Suprapubic skin (tissue), 4 donors: Measurements from ENCODE around the gene DOC2B. TPM values are rescaled to one million over a fixed set of nuclear protein-coding genes. Genes with fewer than 3 reads are reported as not detected.
"Not testable (repeated sequence)": the region's sequence is repeated elsewhere in the genome, so short reads cannot be mapped to it uniquely, and the experiment has no call there.

Experiments
- DNase-seq, 2 donors: peaks; one replicate each; pipeline ENCODE4 v3.0.0-alpha.2; 2019; ENCODE audit warnings: low spot score in 2 of 2
- H3K27ac ChIP-seq: fragments of 200-600 bp; sonication (generic); one replicate; pipeline ENCODE4 v1.5.1; 2019
- H3K27me3 ChIP-seq: fragments of 200-600 bp; sonication (generic); one replicate; pipeline ENCODE4 v1.5.1; 2019
- H3K36me3 ChIP-seq: fragments of 200-600 bp; sonication (generic); one replicate; pipeline ENCODE4 v1.5.1; 2019
- H3K4me1 ChIP-seq: fragments of 200-600 bp; sonication (generic); one replicate; pipeline ENCODE4 v1.5.1; 2019
- H3K4me3 ChIP-seq: fragments of 200-600 bp; sonication (generic); one replicate; pipeline ENCODE4 v1.5.1; 2019; ENCODE audit warnings: mild to moderate bottlenecking
- H3K9me3 ChIP-seq: fragments of 200-600 bp; sonication (generic); one replicate; pipeline ENCODE4 v1.5.1; 2019
- CTCF ChIP-seq, 2 donors: fragments of 200-600 bp in 1 of 2; fragments of 450-650 bp in 1 of 2; sonication (generic) in 1 of 2; IDR thresholded peaks; one replicate each; pipeline ENCODE4 v1.5.1; 2016 to 2019; ENCODE audit warnings: antibody characterized with exemption in 2 of 2, mild to moderate bottlenecking in 1 of 2, moderate library complexity in 1 of 2
- WGBS: methylation state at CpG from one replicate; pipeline ENCODE4 v1.1.5; 2018; 5-methylcytosine and 5-hydroxymethylcytosine counted together
- total RNA-seq, 4 donors: library from RNA; depleted of rRNA; stranded (reverse); fragments of >200 nt; gene quantifications; one replicate each; pipeline ENCODE4 v1.1.0, GENCODE V29; 2016

Gene DOC2B
- total RNA-seq, 4 donors from 2014 or later = 1.8 to 19.4 (median 6.1) TPM

GRCh38 chr17:118339-118917 is 63.0 kb downstream of the DOC2B start:
- not testable (repeated sequence) for DNase-seq, H3K4me3 ChIP-seq, H3K4me1 ChIP-seq, H3K36me3 ChIP-seq, H3K27ac ChIP-seq, H3K9me3 ChIP-seq, H3K27me3 ChIP-seq
- 10% methylated on average over 3 of the region's 20 CpGs for WGBS
- peak in 1 of 2 donors; percentile 30 for TF ChIP-seq CTCF (IDR thresholded peaks at IDR 0.05)

- H3K4me3 ChIP-seq, H3K27me3 ChIP-seq, H3K36me3 ChIP-seq, H3K27ac ChIP-seq, H3K9me3 ChIP-seq, DNase-seq, H3K4me1 ChIP-seq: not testable (repeated sequence)
- no CpG with 5 or more reads among the region's 5 CpGs for WGBS
These were observed 68.3 kb downstream of the DOC2B start for GRCh38 chr17:113111-113510.

Other genes with a start within 250 kb of the DOC2B start
- gene SCGB1C2, start 44.1 kb downstream of the DOC2B start, total RNA-seq = not detected
- gene RPH3AL, start 171.2 kb upstream of the DOC2B start, total RNA-seq = 10 to 100 TPM in 2 of 4 donors, 1 to 10 TPM in 2; 1.7 to 39.5 (median 10.9) TPM